HEK293 (cell line): Measurements from ENCODE around the gene FGF8.

ENCODE experiments used
- CTCF ChIA-PET: fragments of 350-600 bp; formaldehyde crosslinking; extraction: SDS; loops from one replicate; lab custom pipeline; 2021; ENCODE audit warnings: antibody characterized with exemption; lab: Yijun Ruan, JAX
- POLR2A ChIA-PET: fragments of 300-600 bp; formaldehyde crosslinking; extraction: SDS; loops from one replicate; lab custom pipeline; 2020; ENCODE audit warnings: antibody characterized with exemption, inconsistent platforms; lab: Yijun Ruan, JAX
- H3K27ac ChIP-seq: fragments of 200-500 bp; sonication (Bioruptor generic); 2 replicates; pipeline ENCODE4 v1.5.1; 2014; ENCODE audit warnings: low read depth, low read length, control low read depth, inconsistent platforms; ENCODE audit errors: extremely low read depth
- H3K36me3 ChIP-seq, 2 experiments: fragments of 200-500 bp in 1 of 2; sonication (Bioruptor generic) in 1 of 2; 1 replicate in 1 of 2; 2 replicates in 1 of 2; pipeline ENCODE4 v1.5.1; 2014 to 2017; ENCODE audit warnings: inconsistent platforms in 2 of 2, low read length in 2 of 2; ENCODE audit not compliant: control insufficient read depth in 2 of 2, insufficient read depth in 1 of 2
- H3K4me1 ChIP-seq: fragments of 200-500 bp; sonication (Bioruptor generic); 2 replicates; pipeline ENCODE4 v1.5.1; 2014; ENCODE audit warnings: mild to moderate bottlenecking, low read length, inconsistent platforms; ENCODE audit not compliant: control insufficient read depth, insufficient read depth
- H3K4me3 ChIP-seq: 2 replicates; pipeline ENCODE4 v1.5.1; 2011; ENCODE audit warnings: low read depth, mild to moderate bottlenecking, control low read depth, low read length, moderate library complexity
- H3K9me3 ChIP-seq: fragments of 200-500 bp; sonication (Bioruptor generic); 2 replicates; pipeline ENCODE4 v1.5.1; 2014; ENCODE audit warnings: low read depth, low read length, inconsistent platforms; ENCODE audit not compliant: control insufficient read depth, insufficient read depth
- BCL11B ChIP-seq: fragments of 450-650 bp; formaldehyde crosslinking; IDR thresholded peaks from 2 replicates; pipeline ENCODE4 v1.5.1; 2016; ENCODE audit warnings: low read depth, missing biosample characterization, missing genetic modification characterization
- GLIS1 ChIP-seq: fragments of 450-650 bp; formaldehyde crosslinking; IDR thresholded peaks from 2 replicates; pipeline ENCODE4 v1.5.1; 2016; ENCODE audit warnings: missing biosample characterization, missing genetic modification characterization
- KLF8 ChIP-seq: fragments of 450-650 bp; formaldehyde crosslinking; IDR thresholded peaks from 2 replicates; pipeline ENCODE4 v1.5.1; 2016; ENCODE audit warnings: missing biosample characterization, missing genetic modification characterization
- MZF1 ChIP-seq: fragments of 450-650 bp; formaldehyde crosslinking; IDR thresholded peaks from 2 replicates; pipeline ENCODE4 v1.5.1; 2017; ENCODE audit warnings: missing biosample characterization, missing genetic modification characterization, borderline replicate concordance
- OSR2 ChIP-seq: fragments of 450-650 bp; formaldehyde crosslinking; IDR thresholded peaks from 2 replicates; pipeline ENCODE4 v1.5.1; 2016; ENCODE audit warnings: missing biosample characterization, missing genetic modification characterization
- PRDM1 ChIP-seq: fragments of 450-650 bp; formaldehyde crosslinking; IDR thresholded peaks from 2 replicates; pipeline ENCODE4; 2016; ENCODE audit warnings: missing biosample characterization, missing genetic modification characterization
- TRIM28 ChIP-seq: IDR thresholded peaks from 2 replicates; pipeline ENCODE4 v1.6.1; 2011; ENCODE audit warnings: low read length, control low read depth, borderline replicate concordance
- ZBTB17 ChIP-seq: fragments of 450-650 bp; formaldehyde crosslinking; IDR thresholded peaks from 2 replicates; pipeline ENCODE4 v1.5.1; 2016; ENCODE audit warnings: missing biosample characterization, missing genetic modification characterization
- ZBTB48 ChIP-seq: fragments of 450-650 bp; formaldehyde crosslinking; IDR thresholded peaks from 2 replicates; pipeline ENCODE4 v1.5.1; 2016; ENCODE audit warnings: missing biosample characterization, missing genetic modification characterization
- ZNF2 ChIP-seq: fragments of 450-650 bp; formaldehyde crosslinking; IDR thresholded peaks from 2 replicates; pipeline ENCODE4 v1.5.1; 2016; ENCODE audit warnings: missing biosample characterization, missing genetic modification characterization
- ZNF24 ChIP-seq: fragments of 450-650 bp; formaldehyde crosslinking; IDR thresholded peaks from 2 replicates; pipeline ENCODE4 v1.5.1; 2016; ENCODE audit warnings: missing biosample characterization, missing genetic modification characterization
- ZNF335 ChIP-seq: fragments of 450-650 bp; formaldehyde crosslinking; conservative IDR thresholded peaks from 2 replicates; pipeline ENCODE4 v1.5.1; 2016; ENCODE audit warnings: missing biosample characterization, missing genetic modification characterization
- ZNF354C ChIP-seq: fragments of 450-650 bp; formaldehyde crosslinking; IDR thresholded peaks from 2 replicates; pipeline ENCODE4 v1.5.1; 2016; ENCODE audit warnings: missing biosample characterization, missing genetic modification characterization, low read depth, borderline replicate concordance
- ZNF366 ChIP-seq: fragments of 450-650 bp; formaldehyde crosslinking; conservative IDR thresholded peaks from 2 replicates; pipeline ENCODE4 v1.5.1; 2016; ENCODE audit warnings: missing biosample characterization, missing genetic modification characterization
- ZNF416 ChIP-seq: fragments of 450-650 bp; formaldehyde crosslinking; IDR thresholded peaks from 2 replicates; pipeline ENCODE4 v1.5.1; 2016; ENCODE audit warnings: missing biosample characterization, missing genetic modification characterization
- ZNF514 ChIP-seq: fragments of 450-650 bp; formaldehyde crosslinking; IDR thresholded peaks from 2 replicates; pipeline ENCODE4 v1.5.1; 2016; ENCODE audit warnings: missing biosample characterization, missing genetic modification characterization
- ZNF549 ChIP-seq: fragments of 450-650 bp; IDR thresholded peaks from 2 replicates; pipeline ENCODE4 v1.5.1; 2018; ENCODE audit warnings: missing biosample characterization, missing genetic modification characterization, mild to moderate bottlenecking, inconsistent platforms, moderate library complexity
- ZNF561 ChIP-seq: fragments of 450-650 bp; IDR thresholded peaks from 2 replicates; pipeline ENCODE4 v1.5.1; 2018; ENCODE audit warnings: missing biosample characterization, missing genetic modification characterization, borderline replicate concordance
- ZNF600 ChIP-seq: fragments of 450-650 bp; formaldehyde crosslinking; IDR thresholded peaks from 2 replicates; pipeline ENCODE4 v1.5.1; 2016; ENCODE audit warnings: missing biosample characterization, missing genetic modification characterization
- ZNF629 ChIP-seq: fragments of 450-650 bp; formaldehyde crosslinking; IDR thresholded peaks from 2 replicates; pipeline ENCODE4 v1.5.1; 2017; ENCODE audit warnings: missing biosample characterization, missing genetic modification characterization
- ZNF654 ChIP-seq: fragments of 450-650 bp; formaldehyde crosslinking; IDR thresholded peaks from 2 replicates; pipeline ENCODE4 v1.5.1; 2016; ENCODE audit warnings: low read depth, missing biosample characterization, missing genetic modification characterization
- ZNF843 ChIP-seq: fragments of 450-650 bp; formaldehyde crosslinking; IDR thresholded peaks from 2 replicates; pipeline ENCODE4 v1.5.1; 2016; ENCODE audit warnings: missing biosample characterization, missing genetic modification characterization
- TF ChIP-seq, protein P1 (sequence below): fragments of 450-650 bp; formaldehyde crosslinking; IDR thresholded peaks from 2 replicates; pipeline ENCODE4 v1.5.1; 2017; ENCODE audit warnings: missing biosample characterization, missing genetic modification characterization
- TF ChIP-seq, protein P2 (sequence below): fragments of 450-650 bp; formaldehyde crosslinking; IDR thresholded peaks from 2 replicates; pipeline ENCODE4 v1.5.1; 2016; ENCODE audit warnings: missing biosample characterization, missing genetic modification characterization, borderline replicate concordance
- TF ChIP-seq, protein P3 (sequence below): fragments of 450-650 bp; formaldehyde crosslinking; IDR thresholded peaks from 2 replicates; pipeline ENCODE4 v1.5.1; 2016; ENCODE audit warnings: missing biosample characterization, missing genetic modification characterization

Gene FGF8

DNA sequence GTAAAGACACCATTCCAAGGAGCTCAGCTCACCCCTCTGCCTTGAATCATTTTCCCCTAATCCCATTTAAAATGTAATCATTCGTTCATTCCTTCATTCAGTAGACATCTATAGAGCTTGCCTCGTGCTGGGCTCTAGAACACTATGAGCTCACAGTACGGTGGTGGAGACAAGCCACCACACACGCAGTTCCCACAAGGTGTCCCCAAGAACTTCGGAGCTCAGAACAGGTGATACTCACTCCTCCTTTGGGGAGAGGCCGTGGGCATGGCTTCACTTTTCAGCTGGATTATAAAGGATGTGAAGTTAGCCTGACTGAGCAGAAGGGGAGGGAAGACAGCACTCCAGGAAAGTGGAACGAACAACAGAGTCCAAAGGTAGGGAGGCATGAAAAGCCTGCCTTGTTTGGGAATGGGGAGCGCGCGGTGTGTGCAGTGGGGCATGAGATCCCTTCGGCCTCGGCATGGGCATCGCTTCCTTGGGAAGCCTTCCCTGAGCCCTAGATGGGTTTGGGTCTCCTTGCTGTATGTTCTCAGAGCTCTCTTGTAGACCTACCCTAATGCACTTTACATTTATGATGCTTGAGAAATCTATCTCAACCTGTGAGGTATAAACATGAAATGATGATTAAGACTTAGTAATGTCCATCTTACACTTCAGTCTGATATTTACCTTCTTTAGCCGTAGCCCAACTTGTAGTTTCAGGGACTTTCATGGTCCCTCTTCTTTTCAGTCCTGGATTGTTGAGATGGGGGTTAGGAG lies 43.1 kb upstream of the FGF8 start:
- POLR2A ChIA-PET = interaction anchor here (0.5 to 2.5 kb wide), 20 partner anchors 9 to 589 kb away, joined by 3 to 24 read pairs (median 4); partner anchors contain the start of genes ARMH3, DPCD, NPM3 and POLL
- TF ChIP-seq ZNF416 (tag by site-specific recombination) (no peak), ZNF514 (no peak), KLF8 (tag by site-specific recombination) (no peak), PRDM1 (0 out of 2 replicates have a peak, but pooled peaks have one; percentile 3), ZBTB17 (tag by site-specific recombination) (peak; percentile 93), MZF1 (peak; percentile 67; the same call in 1 of the 2 replicates), GLIS1 (tag by site-specific recombination) (peak; percentile 46), ZNF335 (peak; percentile 26), ZNF366 (tag by site-specific recombination) (peak; percentile 87), ZNF24 (tag by site-specific recombination) (peak; percentile 99), ZNF354C (no peak), ZNF2 (tag by site-specific recombination) (peak; percentile 8; the same call in 1 of the 2 replicates), ZNF629 (peak; percentile 10; the same call in 1 of the 2 replicates), ZNF654 (tag by site-specific recombination) (no peak), OSR2 (no peak), ZBTB48 (tag by site-specific recombination) (peak; percentile 90), TRIM28 (peak; percentile 37; the same call in 1 of the 2 replicates), BCL11B (tag by site-specific recombination) (no peak), ZNF600 (tag by site-specific recombination) (peak; percentile 99), ZNF843 (tag by site-specific recombination) (no peak), ZNF561 (tag by site-specific recombination) (no peak), ZNF549 (tag by site-specific recombination) (no peak)
- TF ChIP-seq, protein P1, sequence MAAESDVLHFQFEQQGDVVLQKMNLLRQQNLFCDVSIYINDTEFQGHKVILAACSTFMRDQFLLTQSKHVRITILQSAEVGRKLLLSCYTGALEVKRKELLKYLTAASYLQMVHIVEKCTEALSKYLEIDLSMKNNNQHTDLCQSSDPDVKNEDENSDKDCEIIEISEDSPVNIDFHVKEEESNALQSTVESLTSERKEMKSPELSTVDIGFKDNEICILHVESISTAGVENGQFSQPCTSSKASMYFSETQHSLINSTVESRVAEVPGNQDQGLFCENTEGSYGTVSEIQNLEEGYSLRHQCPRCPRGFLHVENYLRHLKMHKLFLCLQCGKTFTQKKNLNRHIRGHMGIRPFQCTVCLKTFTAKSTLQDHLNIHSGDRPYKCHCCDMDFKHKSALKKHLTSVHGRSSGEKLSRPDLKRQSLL = peak; percentile 98
- TF ChIP-seq, protein P2, sequence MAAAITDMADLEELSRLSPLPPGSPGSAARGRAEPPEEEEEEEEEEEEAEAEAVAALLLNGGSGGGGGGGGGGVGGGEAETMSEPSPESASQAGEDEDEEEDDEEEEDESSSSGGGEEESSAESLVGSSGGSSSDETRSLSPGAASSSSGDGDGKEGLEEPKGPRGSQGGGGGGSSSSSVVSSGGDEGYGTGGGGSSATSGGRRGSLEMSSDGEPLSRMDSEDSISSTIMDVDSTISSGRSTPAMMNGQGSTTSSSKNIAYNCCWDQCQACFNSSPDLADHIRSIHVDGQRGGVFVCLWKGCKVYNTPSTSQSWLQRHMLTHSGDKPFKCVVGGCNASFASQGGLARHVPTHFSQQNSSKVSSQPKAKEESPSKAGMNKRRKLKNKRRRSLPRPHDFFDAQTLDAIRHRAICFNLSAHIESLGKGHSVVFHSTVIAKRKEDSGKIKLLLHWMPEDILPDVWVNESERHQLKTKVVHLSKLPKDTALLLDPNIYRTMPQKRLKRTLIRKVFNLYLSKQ = no peak
- TF ChIP-seq, protein P3, sequence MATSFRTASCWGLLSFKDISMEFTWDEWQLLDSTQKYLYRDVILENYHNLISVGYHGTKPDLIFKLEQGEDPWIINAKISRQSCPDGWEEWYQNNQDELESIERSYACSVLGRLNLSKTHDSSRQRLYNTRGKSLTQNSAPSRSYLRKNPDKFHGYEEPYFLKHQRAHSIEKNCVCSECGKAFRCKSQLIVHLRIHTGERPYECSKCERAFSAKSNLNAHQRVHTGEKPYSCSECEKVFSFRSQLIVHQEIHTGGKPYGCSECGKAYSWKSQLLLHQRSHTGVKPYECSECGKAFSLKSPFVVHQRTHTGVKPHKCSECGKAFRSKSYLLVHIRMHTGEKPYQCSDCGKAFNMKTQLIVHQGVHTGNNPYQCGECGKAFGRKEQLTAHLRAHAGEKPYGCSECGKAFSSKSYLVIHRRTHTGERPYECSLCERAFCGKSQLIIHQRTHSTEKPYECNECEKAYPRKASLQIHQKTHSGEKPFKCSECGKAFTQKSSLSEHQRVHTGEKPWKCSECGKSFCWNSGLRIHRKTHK (tag by site-specific recombination) = no peak
- peak overlapping the region; percentile 90 for H3K27ac ChIP-seq

More for the DNA sequence above, 43.1 kb upstream of the FGF8 start:
- H3K4me1 ChIP-seq = peaks cover 4% of the 10 kb centered on the region; the same call in 1 of the 2 replicates
- no peaks in the 10 kb centered on the region for H3K9me3 ChIP-seq
- peak overlapping the region; percentile 46 for H3K4me3 ChIP-seq
- no peaks in the 10 kb centered on the region; a peak in 1 of 3 replicates for H3K36me3 ChIP-seq
- CTCF ChIA-PET = interaction anchor here (0.5 to 2.6 kb wide), 7 partner anchors 9 to 191 kb away, joined by 3 to 17 read pairs (median 4); no protein-coding TSS in a partner anchor
